Lower lobe of right lung (tissue), 2 donors: Measurements from ENCODE around the gene METTL26. TPM values are rescaled to one million over a fixed set of nuclear protein-coding genes. Genes with fewer than 3 reads are reported as not detected.

ENCODE experiments used
- ATAC-seq, 2 donors: fragments of 200-7000 bp; cut with Tn5 transposase; one replicate each; pipeline ENCODE4 v1.9.1; 2020 to 2022; ENCODE audit warnings: mild to moderate bottlenecking in 2 of 2, moderate library complexity in 2 of 2
- DNase-seq: peaks from one replicate; pipeline ENCODE4 v3.0.0-alpha.2; 2020
- H3K27ac ChIP-seq: fragments of 200-600 bp; one replicate; pipeline ENCODE4 v1.8.0; 2022
- H3K27me3 ChIP-seq: fragments of 200-600 bp; one replicate; pipeline ENCODE4 v1.8.0; 2022; ENCODE audit warnings: low read depth
- H3K36me3 ChIP-seq: fragments of 200-600 bp; one replicate; pipeline ENCODE4 v1.8.0; 2022; ENCODE audit warnings: mild to moderate bottlenecking
- H3K4me1 ChIP-seq: fragments of 200-600 bp; one replicate; pipeline ENCODE4 v1.8.0; 2022
- H3K4me3 ChIP-seq: fragments of 200-600 bp; one replicate; pipeline ENCODE4 v1.8.0; 2022; ENCODE audit warnings: mild to moderate bottlenecking
- H3K9me3 ChIP-seq: fragments of 200-600 bp; one replicate; pipeline ENCODE4 v1.8.0; 2022
- intact Hi-C: fragments of 100-400 bp; cut with DNase I; formaldehyde crosslinking; loops from one replicate; pipeline ENCODE4 v1.11.0; 2022
- total RNA-seq: library from RNA; stranded (reverse); fragmentation: NEBNext Ultra II Directional; extraction: Animal tissue kit (Norgen Biotek cat#: 25700); gene quantifications from one replicate; pipeline ENCODE4 v1.2.1, GENCODE V29; 2021
- TF ChIP-seq, protein P1 (sequence below): fragments of 200-600 bp; IDR thresholded peaks from one replicate; pipeline ENCODE4 v1.8.0; 2022; ENCODE audit warnings: antibody characterized with exemption, mild to moderate bottlenecking
- donor health status: DM: no; HTN: yes; CAD: no; lungs with severe emphysema.

The METTL26 gene
- total RNA-seq, 1 donor from 2014 or later, result 63.1 TPM

- TF ChIP-seq, protein P1, sequence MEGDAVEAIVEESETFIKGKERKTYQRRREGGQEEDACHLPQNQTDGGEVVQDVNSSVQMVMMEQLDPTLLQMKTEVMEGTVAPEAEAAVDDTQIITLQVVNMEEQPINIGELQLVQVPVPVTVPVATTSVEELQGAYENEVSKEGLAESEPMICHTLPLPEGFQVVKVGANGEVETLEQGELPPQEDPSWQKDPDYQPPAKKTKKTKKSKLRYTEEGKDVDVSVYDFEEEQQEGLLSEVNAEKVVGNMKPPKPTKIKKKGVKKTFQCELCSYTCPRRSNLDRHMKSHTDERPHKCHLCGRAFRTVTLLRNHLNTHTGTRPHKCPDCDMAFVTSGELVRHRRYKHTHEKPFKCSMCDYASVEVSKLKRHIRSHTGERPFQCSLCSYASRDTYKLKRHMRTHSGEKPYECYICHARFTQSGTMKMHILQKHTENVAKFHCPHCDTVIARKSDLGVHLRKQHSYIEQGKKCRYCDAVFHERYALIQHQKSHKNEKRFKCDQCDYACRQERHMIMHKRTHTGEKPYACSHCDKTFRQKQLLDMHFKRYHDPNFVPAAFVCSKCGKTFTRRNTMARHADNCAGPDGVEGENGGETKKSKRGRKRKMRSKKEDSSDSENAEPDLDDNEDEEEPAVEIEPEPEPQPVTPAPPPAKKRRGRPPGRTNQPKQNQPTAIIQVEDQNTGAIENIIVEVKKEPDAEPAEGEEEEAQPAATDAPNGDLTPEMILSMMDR, result no peak
- Histone ChIP-seq H3K9me3 (no peaks in the 10 kb centered on the region), H3K4me1 (peaks cover 16% of the 10 kb centered on the region), H3K27me3 (no peaks in the 10 kb centered on the region), H3K27ac (peak overlapping the region; percentile 64), H3K4me3 (peak overlapping the region; percentile 5), H3K36me3 (peaks cover 11% of the 10 kb centered on the region)
- intact Hi-C loops, result no loop called here
- no peak for ATAC-seq
- DNase-seq, result no peak
These were observed 25.2 kb upstream of the METTL26 start for GRCh38 chr16:661184-661821.

DNA sequence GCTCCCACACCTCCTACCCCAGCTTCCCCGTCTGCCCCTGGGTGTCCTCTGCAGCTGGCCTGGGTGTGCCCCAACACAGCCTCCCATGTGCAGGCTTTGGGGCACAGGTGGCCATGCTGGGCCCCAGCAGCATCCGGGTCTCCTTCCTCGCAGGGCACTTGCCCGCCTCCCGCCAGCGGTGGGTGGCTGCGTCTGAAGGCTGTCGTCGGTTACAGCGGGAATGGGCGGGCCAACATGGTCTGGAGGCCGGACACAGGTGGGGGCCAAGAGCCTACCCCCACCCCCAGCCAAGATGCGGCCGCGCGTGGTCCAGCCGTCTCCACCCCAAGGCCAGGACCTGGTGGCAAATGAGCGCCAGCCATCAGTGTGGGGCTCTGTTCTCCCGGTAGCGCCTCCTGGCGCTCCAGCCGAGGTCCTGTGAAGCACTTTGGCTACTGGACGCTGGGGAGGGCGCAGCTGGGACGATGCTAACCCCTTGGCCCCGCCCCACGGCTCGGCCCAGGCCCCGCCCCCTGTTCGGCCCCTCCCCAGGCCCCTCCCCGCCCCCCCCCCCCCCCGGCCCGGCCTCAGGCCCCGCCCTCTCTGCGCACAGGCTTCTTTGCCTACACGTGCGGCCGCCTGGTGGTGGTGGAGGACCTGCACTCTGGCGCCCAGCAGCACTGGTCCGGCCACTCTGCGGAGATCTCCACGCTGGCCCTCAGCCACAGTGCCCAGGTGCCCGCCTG is 24.5 kb upstream of the METTL26 start:
- Histone ChIP-seq H3K4me3 (peak overlapping the region; percentile 43), H3K27ac (peak overlapping the region; percentile 74), H3K4me1 (peaks cover 16% of the 10 kb centered on the region), H3K9me3 (no peaks in the 10 kb centered on the region), H3K36me3 (peaks cover 14% of the 10 kb centered on the region), H3K27me3 (no peaks in the 10 kb centered on the region)
- ATAC-seq (peak; percentile 92), DNase-seq (peak; percentile 97)
- TF ChIP-seq, protein P1, result peak; percentile 66
- intact Hi-C loops, result no loop called here

GRCh38 chr16:660132-660458 is 24.0 kb upstream of the METTL26 start:
- DNase-seq (no peak), ATAC-seq (peak in 1 of 2 donors; percentile 0)
- H3K27me3 ChIP-seq, result no peaks in the 10 kb centered on the region
- no peaks in the 10 kb centered on the region for H3K9me3 ChIP-seq
- peaks cover 16% of the 10 kb centered on the region for H3K4me1 ChIP-seq
- TF ChIP-seq, protein P1, result no peak
- no peak overlapping the region for H3K4me3 ChIP-seq
- intact Hi-C loops, result no loop called here
- H3K36me3 ChIP-seq, result peaks cover 18% of the 10 kb centered on the region
- H3K27ac ChIP-seq, result peak overlapping the region; percentile 74

GRCh38 chr16:659618-660017 is 23.5 kb upstream of the METTL26 start:
- ATAC-seq (no peak), DNase-seq (no peak)
- Histone ChIP-seq H3K27ac (no peak overlapping the region), H3K36me3 (peaks cover 18% of the 10 kb centered on the region), H3K9me3 (no peaks in the 10 kb centered on the region), H3K4me3 (no peak overlapping the region), H3K27me3 (no peaks in the 10 kb centered on the region), H3K4me1 (peaks cover 16% of the 10 kb centered on the region)
- intact Hi-C loops, result no loop called here
- TF ChIP-seq, protein P1, result no peak

DNA sequence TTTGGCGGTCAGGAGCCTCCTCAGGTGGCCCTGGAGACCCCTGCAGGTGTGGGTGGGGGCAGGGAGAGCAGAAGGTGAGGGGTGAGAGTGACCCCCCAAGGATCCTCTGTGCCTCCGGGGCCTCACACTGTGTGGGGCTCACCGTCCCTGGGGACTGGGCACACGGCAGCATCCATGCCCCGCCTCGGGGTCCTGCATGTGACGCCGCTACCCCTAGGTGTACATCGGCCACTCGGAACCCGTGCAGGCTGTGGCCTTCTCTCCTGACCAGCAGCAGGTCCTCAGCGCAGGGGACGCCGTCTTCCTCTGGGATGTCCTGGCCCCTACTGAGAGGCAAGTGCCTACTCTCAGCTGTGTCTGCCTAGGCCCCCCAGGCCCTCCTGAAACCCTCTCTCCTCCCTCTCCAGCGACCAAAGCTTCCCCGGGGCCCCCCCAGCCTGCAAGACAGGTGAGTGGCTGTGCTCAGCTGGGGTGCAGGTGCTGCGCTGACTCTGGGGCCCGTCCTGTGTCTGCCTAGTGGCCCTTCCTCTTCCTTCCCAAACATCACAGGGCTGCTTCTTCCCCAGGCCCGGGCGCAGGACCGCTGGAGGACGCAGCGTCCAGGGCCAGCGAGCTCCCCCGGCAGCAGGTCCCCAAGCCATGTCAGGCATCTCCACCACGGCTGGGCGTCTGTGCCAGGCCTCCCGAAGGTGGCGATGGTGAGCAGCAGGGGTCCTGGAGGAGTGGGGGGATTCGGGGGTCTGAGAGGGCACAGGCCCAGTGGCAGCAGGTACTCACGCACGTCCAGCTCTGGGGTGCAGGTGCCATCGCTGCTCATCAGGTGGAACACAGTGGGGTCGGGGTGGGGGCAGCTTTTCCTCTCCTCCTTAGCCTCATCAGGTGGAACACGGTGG is 22.8 kb upstream of the METTL26 start:
- intact Hi-C loops, result no loop called here
- Histone ChIP-seq H3K4me1 (peaks cover 16% of the 10 kb centered on the region), H3K27me3 (no peaks in the 10 kb centered on the region), H3K27ac (no peak overlapping the region), H3K36me3 (peaks cover 20% of the 10 kb centered on the region), H3K9me3 (no peaks in the 10 kb centered on the region), H3K4me3 (no peak overlapping the region)
- ATAC-seq (no peak), DNase-seq (no peak)
- TF ChIP-seq, protein P1, result no peak
